Limb (tissue), 2 donors: Measurements from ENCODE around the gene SRRM4.
"Not testable (repeated sequence)": the region's sequence is repeated elsewhere in the genome, so short reads cannot be mapped to it uniquely, and the experiment has no call there.

Source experiments
- DNase-seq, 2 donors: peaks; one replicate each; pipeline ENCODE4 v3.0.0-alpha.2; 2016; ENCODE audit errors: extremely low spot score in 2 of 2

Gene SRRM4

GRCh38 chr12:119008273-119008672 lies 26.9 kb downstream of the SRRM4 start:
- DNase-seq, result not testable (repeated sequence)

GRCh38 chr12:119008691-119009221 lies 27.4 kb downstream of the SRRM4 start:
- DNase-seq, result peak; percentile 52 to 84

- DNase-seq, result no peak
Measured at GRCh38 chr12:119011231-119011630, 29.9 kb downstream of the SRRM4 start.

GRCh38 chr12:119012179-119012578 lies 30.8 kb downstream of the SRRM4 start:
- DNase-seq, result no peak

GRCh38 chr12:119013023-119013422 lies 31.7 kb downstream of the SRRM4 start:
- no peak for DNase-seq

- no peak for DNase-seq
Measured at GRCh38 chr12:119014368-119014767, 33.0 kb downstream of the SRRM4 start.

GRCh38 chr12:119016715-119017114 lies 35.4 kb downstream of the SRRM4 start:
- no peak for DNase-seq

GRCh38 chr12:119019166-119019565 lies 37.8 kb downstream of the SRRM4 start:
- DNase-seq, result no peak

GRCh38 chr12:119020406-119021360 lies 39.3 kb downstream of the SRRM4 start:
- DNase-seq, result peak in 1 of 2 donors; percentile 42

- no peak for DNase-seq
Measured at GRCh38 chr12:119024356-119024755, 43.0 kb downstream of the SRRM4 start.

GRCh38 chr12:119025786-119026185 lies 44.4 kb downstream of the SRRM4 start:
- DNase-seq, result no peak

- DNase-seq, result not testable (repeated sequence)
Measured at GRCh38 chr12:119033332-119033731, 52.0 kb downstream of the SRRM4 start.

GRCh38 chr12:119036878-119037825 lies 55.8 kb downstream of the SRRM4 start:
- DNase-seq, result peak; percentile 10 to 35

- DNase-seq, result no peak
Measured at GRCh38 chr12:119044094-119044493, 62.8 kb downstream of the SRRM4 start.

GRCh38 chr12:119047641-119048040 lies 66.3 kb downstream of the SRRM4 start:
- no peak for DNase-seq

- no peak for DNase-seq
Measured at GRCh38 chr12:119050663-119051062, 69.3 kb downstream of the SRRM4 start.

GRCh38 chr12:119051474-119051873 lies 70.1 kb downstream of the SRRM4 start:
- no peak for DNase-seq

GRCh38 chr12:119052001-119052400 lies 70.7 kb downstream of the SRRM4 start:
- no peak for DNase-seq

- no peak for DNase-seq
Measured at GRCh38 chr12:119055977-119056376, 74.6 kb downstream of the SRRM4 start.

GRCh38 chr12:119060847-119061796 lies 79.8 kb downstream of the SRRM4 start:
- DNase-seq, result peak; percentile 57 to 77
